Lower lobe of right lung (tissue), 2 donors: Measurements from ENCODE around the gene YWHAE. TPM values are rescaled to one million over a fixed set of nuclear protein-coding genes. Genes with fewer than 3 reads are reported as not detected.

Experiments used
- ATAC-seq, 2 donors: fragments of 200-7000 bp; cut with Tn5 transposase; one replicate each; pipeline ENCODE4 v1.9.1; 2020 to 2022; ENCODE audit warnings: mild to moderate bottlenecking in 2 of 2, moderate library complexity in 2 of 2
- DNase-seq: peaks from one replicate; pipeline ENCODE4 v3.0.0-alpha.2; 2020
- H3K27ac ChIP-seq: fragments of 200-600 bp; one replicate; pipeline ENCODE4 v1.8.0; 2022
- H3K27me3 ChIP-seq: fragments of 200-600 bp; one replicate; pipeline ENCODE4 v1.8.0; 2022; ENCODE audit warnings: low read depth
- H3K36me3 ChIP-seq: fragments of 200-600 bp; one replicate; pipeline ENCODE4 v1.8.0; 2022; ENCODE audit warnings: mild to moderate bottlenecking
- H3K4me1 ChIP-seq: fragments of 200-600 bp; one replicate; pipeline ENCODE4 v1.8.0; 2022
- H3K4me3 ChIP-seq: fragments of 200-600 bp; one replicate; pipeline ENCODE4 v1.8.0; 2022; ENCODE audit warnings: mild to moderate bottlenecking
- H3K9me3 ChIP-seq: fragments of 200-600 bp; one replicate; pipeline ENCODE4 v1.8.0; 2022
- CTCF ChIP-seq: fragments of 200-600 bp; IDR thresholded peaks from one replicate; pipeline ENCODE4 v1.8.0; 2022; ENCODE audit warnings: antibody characterized with exemption, mild to moderate bottlenecking
- intact Hi-C: fragments of 100-400 bp; cut with DNase I; formaldehyde crosslinking; loops from one replicate; pipeline ENCODE4 v1.11.0; 2022
- total RNA-seq: library from RNA; stranded (reverse); fragmentation: NEBNext Ultra II Directional; extraction: Animal tissue kit (Norgen Biotek cat#: 25700); gene quantifications from one replicate; pipeline ENCODE4 v1.2.1, GENCODE V29; 2021
- donor health status: DM: no; HTN: yes; CAD: no; lungs with severe emphysema.

The YWHAE gene
- total RNA-seq, 1 donor from 2014 or later = 383 TPM

DNA sequence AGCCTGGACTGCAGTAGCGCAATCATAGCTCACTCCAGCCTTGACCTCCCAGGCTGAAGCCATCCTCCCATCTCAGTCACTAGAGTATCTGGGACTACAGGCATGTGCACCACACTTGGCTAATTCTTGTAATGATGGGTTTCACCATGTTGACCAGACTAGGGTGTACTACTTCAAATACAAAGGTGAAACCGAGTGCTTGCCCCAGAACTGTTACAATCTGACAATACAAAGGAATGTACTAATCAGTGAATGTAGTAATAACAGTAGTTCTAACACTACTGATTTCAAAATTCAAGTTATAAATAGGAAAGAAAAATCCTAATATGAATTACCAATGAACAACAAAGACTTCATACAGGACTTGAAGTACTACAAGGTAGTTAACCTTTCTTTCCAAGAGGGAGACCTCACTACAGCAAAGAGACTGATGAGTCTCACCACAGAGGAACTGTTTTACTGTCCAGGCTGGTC lies 31.6 kb upstream of the YWHAE start:
- Histone ChIP-seq H3K27me3 (no peaks in the 10 kb centered on the region), H3K36me3 (peaks cover 58% of the 10 kb centered on the region), H3K4me1 (peaks cover 12% of the 10 kb centered on the region), H3K4me3 (no peak overlapping the region), H3K9me3 (no peaks in the 10 kb centered on the region), H3K27ac (no peak overlapping the region)
- ATAC-seq (no peak), DNase-seq (no peak)
- TF ChIP-seq CTCF = no peak
- intact Hi-C loops = no loop called here

- TF ChIP-seq CTCF = no peak
These were observed 23.6 kb upstream of the YWHAE start for GRCh38 chr17:1423456-1424135.

GRCh38 chr17:1422885-1423284 lies 22.9 kb upstream of the YWHAE start:
- intact Hi-C loops = no loop called here

More at GRCh38 chr17:1423456-1424135, 23.6 kb upstream of the YWHAE start:
- Histone ChIP-seq H3K4me3 (no peak overlapping the region), H3K36me3 (peaks cover 72% of the 10 kb centered on the region), H3K9me3 (no peaks in the 10 kb centered on the region), H3K4me1 (peaks cover 11% of the 10 kb centered on the region), H3K27ac (peak overlapping the region; percentile 39), H3K27me3 (no peaks in the 10 kb centered on the region)
- DNase-seq (no peak), ATAC-seq (peak; percentile 69 to 78)
- intact Hi-C loops = no loop called here

DNA sequence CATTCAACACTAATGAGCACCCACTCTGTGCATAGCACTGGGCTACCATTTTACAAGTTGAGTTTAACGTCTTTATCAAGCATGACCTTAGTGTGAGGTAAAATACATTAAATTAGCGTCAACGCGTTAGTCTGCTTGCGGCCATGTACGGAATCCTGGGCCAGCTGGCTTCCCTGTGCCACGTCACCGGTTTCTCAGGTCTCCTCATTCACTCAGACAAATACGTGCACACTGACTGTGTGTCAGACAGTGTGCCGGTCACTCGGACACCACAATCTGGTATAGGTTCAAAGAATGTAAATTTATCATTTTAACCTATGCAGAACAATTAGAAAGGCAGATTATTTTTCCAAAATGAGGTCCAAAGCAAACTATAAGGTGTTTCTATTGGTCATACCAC lies 21.4 kb upstream of the YWHAE start:
- peaks cover 75% of the 10 kb centered on the region for H3K36me3 ChIP-seq
- no peaks in the 10 kb centered on the region for H3K9me3 ChIP-seq
- ATAC-seq (no peak), DNase-seq (no peak)
- intact Hi-C loops = no loop called here
- no peaks in the 10 kb centered on the region for H3K27me3 ChIP-seq
- no peak overlapping the region for H3K27ac ChIP-seq
- peaks cover 11% of the 10 kb centered on the region for H3K4me1 ChIP-seq
- TF ChIP-seq CTCF = no peak
- no peak overlapping the region for H3K4me3 ChIP-seq

More at GRCh38 chr17:1422885-1423284, 22.9 kb upstream of the YWHAE start:
- Histone ChIP-seq H3K4me3 (no peak overlapping the region), H3K9me3 (no peaks in the 10 kb centered on the region), H3K27me3 (no peaks in the 10 kb centered on the region), H3K27ac (peak overlapping the region; percentile 39), H3K4me1 (peaks cover 11% of the 10 kb centered on the region), H3K36me3 (peaks cover 70% of the 10 kb centered on the region)
- no peak for DNase-seq
- no peak for TF ChIP-seq CTCF
- peak; percentile 88 to 91 for ATAC-seq

- Histone ChIP-seq H3K27ac (no peak overlapping the region), H3K4me3 (no peak overlapping the region), H3K9me3 (no peaks in the 10 kb centered on the region), H3K27me3 (no peaks in the 10 kb centered on the region), H3K4me1 (peaks cover 11% of the 10 kb centered on the region), H3K36me3 (peaks cover 72% of the 10 kb centered on the region)
- no peak for DNase-seq
- ATAC-seq = no peak
- TF ChIP-seq CTCF = no peak
- intact Hi-C loops = no loop called here
These were observed 21.0 kb upstream of the YWHAE start for GRCh38 chr17:1420981-1421380.
